Liver (tissue), 3 donors: ENCODE results near the gene RNF25.

Experiments
- EGR1 ChIP-seq, 2 donors: IDR thresholded peaks; 2 replicates each; pipeline ENCODE4 v1.6.1; 2016 to 2018; ENCODE audit warnings: antibody characterized with exemption in 2 of 2, low read depth in 2 of 2
- YY1 ChIP-seq: IDR thresholded peaks from 2 replicates; pipeline ENCODE4 v1.6.1; 2016; ENCODE audit warnings: antibody characterized with exemption, mild to moderate bottlenecking
- TF ChIP-seq, protein P1 (sequence below): fragments of 150-350 bp; IDR thresholded peaks from 2 replicates; pipeline ENCODE4 v1.5.1; 2017; ENCODE audit warnings: improper control_type of control experiment, low read depth, low read length; ENCODE audit not compliant: missing input control
- donor health status: healthy.
- donor health status: healthy.

- TF ChIP-seq, protein P1, sequence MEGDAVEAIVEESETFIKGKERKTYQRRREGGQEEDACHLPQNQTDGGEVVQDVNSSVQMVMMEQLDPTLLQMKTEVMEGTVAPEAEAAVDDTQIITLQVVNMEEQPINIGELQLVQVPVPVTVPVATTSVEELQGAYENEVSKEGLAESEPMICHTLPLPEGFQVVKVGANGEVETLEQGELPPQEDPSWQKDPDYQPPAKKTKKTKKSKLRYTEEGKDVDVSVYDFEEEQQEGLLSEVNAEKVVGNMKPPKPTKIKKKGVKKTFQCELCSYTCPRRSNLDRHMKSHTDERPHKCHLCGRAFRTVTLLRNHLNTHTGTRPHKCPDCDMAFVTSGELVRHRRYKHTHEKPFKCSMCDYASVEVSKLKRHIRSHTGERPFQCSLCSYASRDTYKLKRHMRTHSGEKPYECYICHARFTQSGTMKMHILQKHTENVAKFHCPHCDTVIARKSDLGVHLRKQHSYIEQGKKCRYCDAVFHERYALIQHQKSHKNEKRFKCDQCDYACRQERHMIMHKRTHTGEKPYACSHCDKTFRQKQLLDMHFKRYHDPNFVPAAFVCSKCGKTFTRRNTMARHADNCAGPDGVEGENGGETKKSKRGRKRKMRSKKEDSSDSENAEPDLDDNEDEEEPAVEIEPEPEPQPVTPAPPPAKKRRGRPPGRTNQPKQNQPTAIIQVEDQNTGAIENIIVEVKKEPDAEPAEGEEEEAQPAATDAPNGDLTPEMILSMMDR: peak; percentile 75
- TF ChIP-seq EGR1 (IDR thresholded peaks at IDR 0.05; ENCODE audit: low read depth in 2 of 2) (no peak), YY1 (peak; percentile 95)
These were observed 39.1 kb upstream of the RNF25 start, which contains the start of gene TTLL4 for GRCh38 chr2:218710687-218711549.
